ENCODE data around the gene TPTE.
"Not testable (repeated sequence)": the region's sequence is repeated elsewhere in the genome, so short reads cannot be mapped to it uniquely, and the experiment has no call there.

TPTE gene

GRCh38 chr21:10639123-10639522 is 117.7 kb downstream of the TPTE start:
- DNase-seq (ENCODE audit: insufficient read length, low spot score) (no peak), FAIRE-seq (no peak)
- TF ChIP-seq CTCF (IDR thresholded peaks at IDR 0.05; ENCODE audit: insufficient read depth, missing control alignments) = no peak

- not testable (repeated sequence) for DNase-seq (ENCODE audit: insufficient read length, low spot score); FAIRE-seq
These were observed 118.4 kb downstream of the TPTE start for GRCh38 chr21:10639746-10640145.

- no peak for TF ChIP-seq CTCF (IDR thresholded peaks at IDR 0.05; ENCODE audit: insufficient read depth, missing control alignments)
- DNase-seq (ENCODE audit: insufficient read length, low spot score) (no peak), FAIRE-seq (no peak)
These were observed 119.1 kb downstream of the TPTE start for GRCh38 chr21:10640446-10640845.

GRCh38 chr21:10641107-10641506 is 119.7 kb downstream of the TPTE start:
- FAIRE-seq = no peak

GRCh38 chr21:10645667-10646066 is 124.3 kb downstream of the TPTE start:
- not testable (repeated sequence) for DNase-seq (ENCODE audit: insufficient read length, low spot score); FAIRE-seq

More at GRCh38 chr21:10641107-10641506, 119.7 kb downstream of the TPTE start:
- TF ChIP-seq CTCF (IDR thresholded peaks at IDR 0.05; ENCODE audit: insufficient read depth, missing control alignments) = no peak
- DNase-seq (ENCODE audit: insufficient read length, low spot score) = no peak

GRCh38 chr21:10649350-10650149 is 128.2 kb downstream of the TPTE start:
- not testable (repeated sequence) for FAIRE-seq; DNase-seq (ENCODE audit: insufficient read length, low spot score)

GRCh38 chr21:10650297-10650696 is 128.9 kb downstream of the TPTE start:
- FAIRE-seq; DNase-seq (ENCODE audit: insufficient read length, low spot score): not testable (repeated sequence)

Data from D721Med (cell line).